Measurements from ENCODE around the gene APBA2.
A peak's percentile ranks its signal among the peaks of the same experiment; 100 is the strongest.

APBA2 gene

DNA sequence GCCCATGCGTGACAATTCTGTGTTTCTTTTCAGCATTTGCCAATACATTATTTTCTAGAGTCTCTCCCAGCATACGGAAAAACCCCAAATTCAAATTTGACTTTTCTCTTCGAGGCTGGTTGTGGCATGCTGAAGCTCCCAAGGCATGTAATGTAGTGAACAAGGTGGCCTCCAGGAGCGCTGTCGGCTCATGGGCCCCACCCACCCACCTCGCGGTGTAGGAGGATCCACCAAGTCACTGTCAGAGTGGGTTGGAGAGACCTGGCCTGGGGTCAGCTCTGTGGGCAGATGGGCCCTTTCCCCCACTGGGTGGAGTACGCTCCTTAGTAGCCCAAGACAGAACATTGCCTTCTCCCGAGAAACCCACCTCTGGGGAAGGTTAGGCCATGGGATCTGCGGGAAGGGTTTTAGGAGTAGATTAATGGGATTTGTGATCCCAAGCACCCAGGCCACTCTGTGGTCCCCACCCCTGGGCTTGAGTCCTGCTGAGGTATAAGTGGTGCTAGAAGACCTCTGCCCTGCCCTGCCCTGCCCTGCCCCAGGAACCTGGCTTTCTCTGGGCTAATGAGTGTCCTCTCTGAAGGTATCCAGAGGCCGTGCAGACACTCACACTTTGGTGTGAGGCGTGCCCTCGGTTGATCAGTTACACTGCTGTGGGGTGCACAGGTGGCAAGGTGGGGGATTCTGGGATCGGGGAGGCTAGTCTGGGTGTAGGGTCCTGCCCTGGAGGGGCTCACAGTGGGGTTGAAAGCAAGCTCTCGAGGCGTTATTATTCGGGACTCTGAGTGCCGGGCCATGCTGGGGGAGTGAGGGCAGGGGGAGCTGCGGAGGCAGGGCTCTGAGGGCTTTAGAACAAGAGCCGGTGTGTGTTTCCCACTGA, 97.9 kb downstream of the APBA2 start:
- no peak for DNase-seq (ENCODE audit: low read depth in 3 of 3)

DNA sequence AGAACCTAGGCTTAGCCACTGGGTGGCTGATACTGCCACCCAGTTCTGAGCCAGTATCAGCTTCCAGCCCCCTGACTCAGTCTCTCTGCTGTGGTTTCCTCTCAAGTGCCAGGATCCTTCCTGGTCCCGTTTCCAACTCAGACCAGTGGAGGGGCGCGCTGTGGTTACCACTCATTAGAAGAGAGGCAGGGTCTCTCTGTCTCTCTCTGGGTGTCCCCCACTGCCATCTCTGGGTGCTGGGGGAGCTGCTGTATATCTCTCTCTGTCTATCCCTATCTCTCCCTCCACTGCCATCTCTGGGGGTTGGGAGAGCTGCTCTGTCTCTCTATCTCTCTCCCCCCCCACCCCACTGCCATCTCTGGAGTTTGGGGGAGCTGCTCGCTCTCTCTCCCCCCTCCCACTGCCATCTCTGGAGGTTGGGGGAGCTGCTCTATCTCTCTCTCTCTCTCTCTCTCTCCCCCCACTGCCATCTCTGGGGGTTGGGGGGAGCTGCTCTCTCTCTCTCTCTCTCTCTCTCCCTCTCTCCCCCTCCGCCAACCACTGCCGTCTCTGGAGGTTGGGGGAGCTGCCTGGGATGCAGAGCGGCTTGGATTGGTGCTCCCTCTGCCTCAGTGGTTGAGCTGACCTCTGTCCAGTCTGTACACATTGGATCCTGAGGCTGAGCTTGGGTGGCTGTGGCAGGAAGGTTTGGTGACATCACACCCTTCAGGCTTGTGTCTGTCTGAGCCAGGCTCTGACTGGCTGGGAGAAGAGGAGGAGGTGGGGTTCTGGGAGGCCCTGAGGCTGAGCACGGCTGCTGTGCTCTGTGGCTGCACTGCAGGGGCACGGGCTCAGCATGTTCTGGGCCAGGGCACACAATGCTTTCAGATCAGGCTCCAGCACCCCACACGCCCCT, 98.9 kb downstream of the APBA2 start:
- DNase-seq (ENCODE audit: low read depth in 3 of 3): no peak

GRCh38 chr15:28985316-28985645, 99.5 kb downstream of the APBA2 start:
- no peak for DNase-seq (ENCODE audit: low read depth in 3 of 3)

DNA sequence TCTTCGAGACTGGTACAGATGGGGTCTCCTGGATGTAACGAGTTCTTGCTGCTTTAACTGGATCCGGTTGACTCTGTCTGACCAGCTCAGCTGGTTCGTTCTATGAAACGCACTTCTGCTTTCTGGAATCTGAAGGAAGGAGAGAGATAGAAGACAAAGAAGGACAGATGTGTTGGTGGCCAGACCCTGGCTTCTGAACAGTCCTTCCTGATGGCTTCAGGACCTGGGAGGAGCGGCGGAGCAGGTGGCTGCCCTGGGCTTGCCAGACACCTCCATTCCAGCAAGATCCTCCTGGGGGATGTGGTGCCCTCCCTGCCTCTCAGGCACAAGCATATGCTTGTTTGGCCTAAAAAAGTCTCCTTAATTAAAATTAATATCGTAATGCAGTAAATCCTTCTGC, 99.9 kb downstream of the APBA2 start:
- no peak for DNase-seq (ENCODE audit: low read depth in 3 of 3)

GRCh38 chr15:28986108-28986507, 100.3 kb downstream of the APBA2 start:
- DNase-seq (ENCODE audit: low read depth in 3 of 3): no peak

DNA sequence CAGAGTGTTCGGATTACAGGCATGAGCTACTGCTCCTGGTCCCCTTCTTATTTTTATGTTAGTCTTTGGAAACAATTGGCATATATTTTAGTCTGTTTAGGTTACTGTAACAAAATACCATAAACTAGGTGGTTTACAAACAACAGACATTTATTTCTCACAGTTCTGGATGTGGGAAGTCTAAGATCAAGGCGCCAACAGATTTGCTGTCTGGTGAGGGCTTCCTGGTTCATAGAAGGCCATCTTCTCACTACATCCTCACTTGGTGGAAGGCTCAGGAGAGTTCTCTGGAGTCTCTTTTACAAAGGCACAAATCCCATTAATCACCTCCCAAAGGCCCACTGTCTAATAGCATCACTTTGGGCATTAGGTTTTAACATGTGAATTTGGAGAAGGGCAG, 101.0 kb downstream of the APBA2 start:
- DNase-seq (ENCODE audit: low read depth in 3 of 3): no peak

DNA sequence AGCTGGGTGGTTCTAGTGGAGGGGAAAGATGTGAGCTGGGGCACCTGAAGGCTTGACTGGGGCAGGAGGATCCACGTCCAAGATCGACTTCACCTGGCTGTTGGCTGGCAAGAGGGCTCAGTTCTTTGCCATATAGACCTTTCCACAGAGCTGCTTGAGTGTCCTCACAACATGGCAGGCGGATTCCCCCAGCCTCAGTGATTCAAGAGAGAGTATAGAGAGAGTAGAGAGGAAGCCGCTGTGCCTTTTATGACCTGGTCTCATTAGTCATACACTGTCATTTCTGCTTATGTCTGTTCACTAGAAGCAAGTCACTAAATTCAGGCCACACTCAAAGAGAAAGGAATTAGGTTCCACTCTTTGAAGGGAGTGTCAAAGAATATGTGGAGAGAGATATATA, 101.6 kb downstream of the APBA2 start:
- no peak for DNase-seq (ENCODE audit: low read depth in 3 of 3)

DNA sequence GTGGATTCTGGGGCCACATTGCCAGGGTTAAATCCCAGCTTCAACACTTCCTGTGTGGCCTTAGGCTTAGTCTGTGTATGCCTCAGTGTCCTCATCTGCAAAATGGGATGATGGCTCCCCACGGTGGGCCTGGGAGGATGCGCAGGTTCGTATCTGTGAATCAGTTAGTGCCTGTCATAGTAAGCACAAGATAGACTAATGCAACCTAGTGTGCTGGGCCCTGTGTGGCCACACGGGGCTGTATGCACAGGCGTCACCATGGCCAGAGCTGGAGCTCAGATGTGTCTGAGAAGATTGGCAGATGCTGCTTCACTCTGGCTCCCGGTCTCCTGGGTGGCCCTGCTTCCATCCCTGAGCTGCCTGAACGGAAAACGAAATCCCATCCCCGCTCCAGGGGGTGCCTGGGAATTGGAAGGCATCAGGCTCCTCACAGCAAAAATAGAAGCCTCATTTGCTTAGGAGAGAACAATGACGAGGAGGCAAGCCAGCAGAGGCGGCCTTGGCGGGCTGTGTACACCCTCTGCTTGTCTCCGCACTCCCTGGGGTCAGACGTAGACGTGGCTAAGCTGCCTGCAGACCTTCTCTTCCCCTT, 103.6 kb downstream of the APBA2 start:
- DNase-seq (ENCODE audit: low read depth in 3 of 3): peak in 1 of 3 donors; percentile 17

- DNase-seq (ENCODE audit: low read depth in 3 of 3): no peak
Observed at GRCh38 chr15:28989896-28990295, 104.1 kb downstream of the APBA2 start.

GRCh38 chr15:28990390-28990789, 104.6 kb downstream of the APBA2 start:
- no peak for DNase-seq (ENCODE audit: low read depth in 3 of 3)

DNA sequence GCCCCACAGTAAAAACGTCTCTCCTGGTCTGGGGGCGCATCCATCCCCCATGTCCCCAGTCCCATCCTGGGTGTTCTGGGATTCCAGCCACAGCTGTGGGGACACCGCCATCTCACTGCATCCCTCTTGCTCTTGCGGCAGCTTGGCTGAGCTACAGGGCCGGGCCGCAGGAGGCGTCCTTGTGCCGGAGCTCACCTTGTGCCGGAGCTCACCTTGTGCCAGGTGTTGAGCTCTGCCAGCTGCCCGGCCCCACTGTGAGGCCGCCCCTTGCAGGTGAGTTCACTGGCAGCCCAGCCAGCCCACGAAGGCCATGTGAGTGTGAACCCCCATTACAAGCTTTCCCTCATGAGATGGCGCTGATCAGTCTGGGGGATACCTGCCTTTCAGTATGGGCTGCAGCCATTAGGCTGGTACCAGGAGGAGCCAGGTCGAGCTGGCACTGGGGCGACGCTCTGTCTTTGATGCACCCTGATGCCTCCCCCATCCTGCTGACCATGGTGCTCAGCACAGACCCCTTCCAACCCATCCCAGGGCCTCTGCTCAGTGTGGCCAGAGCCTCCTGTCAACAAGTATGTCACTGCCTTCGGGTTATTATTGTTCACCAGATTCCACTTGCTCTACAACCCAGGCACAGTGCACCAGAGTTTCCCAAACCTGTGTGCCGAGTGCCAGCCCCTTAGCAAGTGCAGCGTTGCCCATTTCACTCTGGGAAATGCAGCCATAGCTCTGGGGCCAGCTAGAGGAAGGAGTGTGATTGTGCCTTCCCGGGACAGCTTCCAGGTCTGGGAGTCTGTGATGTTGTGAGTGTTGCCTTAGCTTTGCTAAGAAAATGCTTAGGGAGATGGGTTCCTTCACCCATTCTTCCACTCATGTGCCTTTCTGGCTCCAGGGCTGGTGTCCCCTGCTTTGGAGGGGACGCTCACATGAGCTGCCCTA, 105.7 kb downstream of the APBA2 start:
- DNase-seq (ENCODE audit: low read depth in 3 of 3): no peak

- DNase-seq (ENCODE audit: low read depth in 3 of 3): no peak
Observed at GRCh38 chr15:28992336-28992864, 106.6 kb downstream of the APBA2 start.

DNA sequence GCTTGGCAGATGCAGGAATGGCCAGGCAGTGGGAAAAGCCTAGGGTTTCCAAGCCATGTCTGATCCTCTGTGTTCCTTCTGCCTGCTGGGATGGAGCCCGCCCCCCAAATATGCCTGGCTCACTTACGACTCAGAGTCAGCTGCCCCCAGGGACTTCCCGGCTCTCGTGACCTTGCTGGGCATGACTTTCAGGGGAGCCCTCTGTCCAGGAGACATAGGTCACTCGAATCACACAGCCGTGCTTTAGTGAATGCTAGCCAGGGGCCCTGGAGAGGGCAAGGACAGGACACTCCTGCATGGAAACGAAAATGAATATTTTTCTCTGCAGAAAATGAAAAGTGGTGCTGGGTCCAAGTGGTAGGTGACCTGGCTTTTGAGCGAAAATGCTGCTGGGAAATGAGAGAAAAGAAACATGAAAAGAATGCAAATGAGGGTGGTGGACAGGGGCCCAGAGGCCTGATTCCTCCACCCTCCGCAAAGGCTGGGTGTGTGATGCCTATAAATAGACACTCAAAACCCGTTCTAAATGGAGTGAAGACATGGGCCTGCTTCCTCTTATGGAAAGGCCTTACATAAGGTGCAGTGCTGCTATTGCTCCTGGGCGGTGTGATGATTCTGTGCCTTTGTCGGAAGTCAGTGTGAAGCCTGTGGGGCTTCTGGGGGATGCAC, 107.4 kb downstream of the APBA2 start:
- DNase-seq (ENCODE audit: low read depth in 3 of 3): no peak

- no peak for DNase-seq (ENCODE audit: low read depth in 3 of 3)
Observed at GRCh38 chr15:28993720-28994053, 107.9 kb downstream of the APBA2 start.

DNA sequence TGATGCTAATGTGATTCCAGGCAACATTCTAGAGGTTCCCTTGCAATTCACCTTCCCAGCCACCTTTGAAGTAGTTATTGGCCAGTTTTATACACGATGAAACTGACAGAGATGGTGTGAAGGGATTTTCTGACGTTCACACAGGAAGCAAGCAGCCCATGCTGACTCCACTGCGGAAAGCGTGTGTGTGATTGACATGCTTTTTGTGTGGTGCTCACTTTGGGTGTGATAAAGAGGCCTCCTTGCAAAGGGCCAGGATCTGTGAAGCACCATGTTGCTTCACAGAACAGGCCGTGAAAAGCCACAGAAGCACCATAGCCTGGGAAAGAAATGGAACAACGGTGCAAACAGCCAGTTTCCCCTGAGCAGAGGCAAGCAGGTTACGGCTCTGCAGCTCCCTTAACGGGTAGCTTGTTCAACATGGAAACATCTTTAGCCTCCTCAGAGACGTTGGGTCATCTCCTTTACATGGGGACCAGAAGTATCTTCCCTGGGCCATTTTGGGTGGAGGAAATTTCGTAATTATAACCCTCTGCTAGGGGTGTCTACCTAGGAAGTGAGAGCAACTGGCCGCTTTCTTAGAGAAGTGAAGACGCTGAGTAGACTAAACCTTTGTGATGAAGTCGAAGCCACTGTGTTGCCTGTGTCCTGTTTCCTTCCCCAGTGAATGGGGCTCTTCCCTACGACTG, 108.5 kb downstream of the APBA2 start:
- peak in 2 of 3 donors; percentile 17 to 35 for DNase-seq (ENCODE audit: low read depth in 3 of 3)

DNA sequence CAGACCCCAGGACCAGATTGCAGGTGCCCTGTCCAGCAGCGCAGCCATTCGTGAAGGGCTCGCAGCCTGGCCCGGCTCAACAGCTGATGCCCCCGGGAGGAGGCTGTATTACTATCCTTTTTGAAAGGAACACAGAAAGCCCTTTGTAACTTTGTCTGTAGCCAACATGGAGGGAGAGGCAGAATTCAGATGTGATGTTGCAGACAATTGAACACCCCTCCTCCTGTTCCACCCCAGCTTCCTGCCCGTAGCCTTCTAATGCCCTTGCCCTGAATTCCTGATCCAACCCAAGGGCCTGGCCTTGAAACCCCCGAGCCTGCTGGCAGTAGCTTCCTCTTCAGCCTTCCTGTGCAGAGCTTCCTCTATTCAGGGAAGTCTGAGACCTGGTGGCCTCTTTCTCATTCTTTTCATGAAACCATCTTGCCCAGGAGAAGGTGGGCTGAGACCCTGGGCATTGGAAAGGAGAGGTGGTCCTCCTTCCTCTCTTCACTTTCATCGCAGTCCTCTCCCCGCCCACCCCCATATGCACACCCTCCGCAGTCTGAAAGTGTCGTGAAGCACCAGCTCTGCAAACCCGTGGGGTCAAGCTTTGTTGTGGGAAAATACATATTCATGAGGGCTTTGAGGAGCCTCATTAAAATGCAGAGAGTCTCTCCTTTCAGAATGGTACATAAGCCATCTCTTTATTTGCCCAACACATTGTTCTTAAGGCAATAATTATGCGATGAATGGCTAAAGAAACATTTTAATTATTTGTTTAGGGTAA, 109.2 kb downstream of the APBA2 start:
- no peak for DNase-seq (ENCODE audit: low read depth in 3 of 3)

DNA sequence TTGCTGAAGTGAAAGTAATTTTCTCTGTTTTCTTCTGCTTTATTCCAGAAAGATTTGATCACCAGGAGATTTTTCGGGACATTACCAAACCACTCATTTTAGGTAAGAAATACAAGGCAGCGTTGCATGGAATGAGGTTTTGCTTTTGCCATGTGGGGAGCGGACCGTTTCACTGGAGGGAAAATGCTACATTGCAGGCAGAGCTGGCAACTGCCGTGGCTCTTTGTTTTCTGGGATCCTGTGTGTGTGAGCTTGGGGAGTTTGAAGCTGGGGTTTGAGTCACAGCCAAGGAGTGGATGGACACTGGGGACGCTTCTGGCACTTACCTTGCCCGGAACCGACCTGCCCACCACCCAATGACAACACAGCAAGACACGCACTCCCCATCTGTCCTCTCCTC, 109.9 kb downstream of the APBA2 start:
- no peak for DNase-seq (ENCODE audit: low read depth in 3 of 3)

DNA sequence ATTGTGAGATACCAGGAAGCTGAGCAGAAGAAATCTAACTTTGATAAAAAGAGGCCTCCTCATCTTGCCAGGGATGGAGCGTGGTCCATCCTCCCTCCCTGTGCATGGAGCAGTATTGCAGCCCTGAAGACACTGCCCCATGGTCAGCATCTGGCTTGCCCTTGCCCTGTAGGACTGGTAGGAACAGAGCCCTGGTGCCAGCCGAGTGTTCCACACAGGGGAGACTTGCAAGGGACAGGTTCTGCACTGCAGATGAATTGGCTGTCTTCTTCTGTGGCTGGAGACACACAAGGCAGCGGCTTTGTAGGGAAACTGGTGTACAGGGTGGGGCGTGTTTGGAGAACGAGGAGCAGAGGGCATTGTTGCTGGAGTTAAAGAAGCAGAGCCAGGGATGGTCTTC, 110.5 kb downstream of the APBA2 start:
- DNase-seq (ENCODE audit: low read depth in 3 of 3): no peak

GRCh38 chr15:28996953-28997352, 111.2 kb downstream of the APBA2 start:
- DNase-seq (ENCODE audit: low read depth in 3 of 3): no peak

All from stimulated activated CD4-positive, alpha-beta T cell treated with anti-CD3 and anti-CD28 coated beads, TNF-alpha, amount 100 ng/mL, for 48 hours (primary cell).